ENCODE data around the gene TAOK3. TPM values are rescaled to one million over a fixed set of nuclear protein-coding genes. Genes with fewer than 3 reads are reported as not detected.

The TAOK3 gene
- total and polyA plus RNA-seq, 9 of the 15 experiments (the other 6 are each of a cell fraction or from before 2014, with no cell fraction given), result 24.3 to 83.5 (median 47.1) TPM

DNA sequence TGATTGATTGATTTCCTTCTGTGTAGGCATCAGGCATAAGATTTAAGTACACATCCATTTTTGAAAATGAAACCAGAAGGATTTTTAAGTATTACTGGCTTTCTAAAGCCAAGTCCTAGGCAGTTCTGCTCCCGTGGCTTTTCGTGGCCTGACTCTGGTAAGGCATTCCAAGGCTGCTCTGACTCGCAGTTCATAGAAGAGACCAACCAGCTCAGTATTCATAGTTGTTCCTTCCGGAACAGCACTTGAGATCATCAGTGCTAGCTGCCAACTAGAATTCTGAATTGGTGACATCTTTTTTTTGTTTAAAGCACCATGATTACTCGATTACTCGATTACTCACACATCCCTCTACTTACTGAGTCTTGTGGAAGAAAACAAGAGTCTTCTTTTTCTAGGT, 29.5 kb upstream of the TAOK3 start (continued):
- no peak for TF ChIP-seq ZBTB5 (IDR thresholded peaks at IDR 0.05)
- TF ChIP-seq, protein P1, sequence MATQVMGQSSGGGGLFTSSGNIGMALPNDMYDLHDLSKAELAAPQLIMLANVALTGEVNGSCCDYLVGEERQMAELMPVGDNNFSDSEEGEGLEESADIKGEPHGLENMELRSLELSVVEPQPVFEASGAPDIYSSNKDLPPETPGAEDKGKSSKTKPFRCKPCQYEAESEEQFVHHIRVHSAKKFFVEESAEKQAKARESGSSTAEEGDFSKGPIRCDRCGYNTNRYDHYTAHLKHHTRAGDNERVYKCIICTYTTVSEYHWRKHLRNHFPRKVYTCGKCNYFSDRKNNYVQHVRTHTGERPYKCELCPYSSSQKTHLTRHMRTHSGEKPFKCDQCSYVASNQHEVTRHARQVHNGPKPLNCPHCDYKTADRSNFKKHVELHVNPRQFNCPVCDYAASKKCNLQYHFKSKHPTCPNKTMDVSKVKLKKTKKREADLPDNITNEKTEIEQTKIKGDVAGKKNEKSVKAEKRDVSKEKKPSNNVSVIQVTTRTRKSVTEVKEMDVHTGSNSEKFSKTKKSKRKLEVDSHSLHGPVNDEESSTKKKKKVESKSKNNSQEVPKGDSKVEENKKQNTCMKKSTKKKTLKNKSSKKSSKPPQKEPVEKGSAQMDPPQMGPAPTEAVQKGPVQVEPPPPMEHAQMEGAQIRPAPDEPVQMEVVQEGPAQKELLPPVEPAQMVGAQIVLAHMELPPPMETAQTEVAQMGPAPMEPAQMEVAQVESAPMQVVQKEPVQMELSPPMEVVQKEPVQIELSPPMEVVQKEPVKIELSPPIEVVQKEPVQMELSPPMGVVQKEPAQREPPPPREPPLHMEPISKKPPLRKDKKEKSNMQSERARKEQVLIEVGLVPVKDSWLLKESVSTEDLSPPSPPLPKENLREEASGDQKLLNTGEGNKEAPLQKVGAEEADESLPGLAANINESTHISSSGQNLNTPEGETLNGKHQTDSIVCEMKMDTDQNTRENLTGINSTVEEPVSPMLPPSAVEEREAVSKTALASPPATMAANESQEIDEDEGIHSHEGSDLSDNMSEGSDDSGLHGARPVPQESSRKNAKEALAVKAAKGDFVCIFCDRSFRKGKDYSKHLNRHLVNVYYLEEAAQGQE (IDR thresholded peaks at IDR 0.05; ENCODE audit: borderline replicate concordance), result no peak
- TF ChIP-seq, protein P1 (CRISPR knock-in tag; IDR thresholded peaks at IDR 0.05; ENCODE audit: low read depth), result no peak
- TF ChIP-seq IFI16 (CRISPR knock-in tag; IDR thresholded peaks at IDR 0.05), result no peak
- TF ChIP-seq, protein P2, sequence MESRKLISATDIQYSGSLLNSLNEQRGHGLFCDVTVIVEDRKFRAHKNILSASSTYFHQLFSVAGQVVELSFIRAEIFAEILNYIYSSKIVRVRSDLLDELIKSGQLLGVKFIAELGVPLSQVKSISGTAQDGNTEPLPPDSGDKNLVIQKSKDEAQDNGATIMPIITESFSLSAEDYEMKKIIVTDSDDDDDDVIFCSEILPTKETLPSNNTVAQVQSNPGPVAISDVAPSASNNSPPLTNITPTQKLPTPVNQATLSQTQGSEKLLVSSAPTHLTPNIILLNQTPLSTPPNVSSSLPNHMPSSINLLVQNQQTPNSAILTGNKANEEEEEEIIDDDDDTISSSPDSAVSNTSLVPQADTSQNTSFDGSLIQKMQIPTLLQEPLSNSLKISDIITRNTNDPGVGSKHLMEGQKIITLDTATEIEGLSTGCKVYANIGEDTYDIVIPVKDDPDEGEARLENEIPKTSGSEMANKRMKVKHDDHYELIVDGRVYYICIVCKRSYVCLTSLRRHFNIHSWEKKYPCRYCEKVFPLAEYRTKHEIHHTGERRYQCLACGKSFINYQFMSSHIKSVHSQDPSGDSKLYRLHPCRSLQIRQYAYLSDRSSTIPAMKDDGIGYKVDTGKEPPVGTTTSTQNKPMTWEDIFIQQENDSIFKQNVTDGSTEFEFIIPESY (CRISPR knock-in tag; IDR thresholded peaks at IDR 0.05), result no peak
- no peak for TF ChIP-seq E2F5 (CRISPR knock-in tag; IDR thresholded peaks at IDR 0.05)
- TF ChIP-seq BRD9 (IDR thresholded peaks at IDR 0.05; ENCODE audit: low read depth, partially characterized antibody), result no peak
- TF ChIP-seq DACH1 (IDR thresholded peaks at IDR 0.05; ENCODE audit: partially characterized antibody), result no peak
- TF ChIP-seq ZNF436 (CRISPR knock-in tag; IDR thresholded peaks at IDR 0.05), result no peak
- no peak for TF ChIP-seq MTF1 (CRISPR knock-in tag; IDR thresholded peaks at IDR 0.05; ENCODE audit: borderline replicate concordance)

All from K562 (cell line).